HepG2 (cell line): ENCODE results near the gene SCT. TPM values are rescaled to one million over a fixed set of nuclear protein-coding genes. Genes with fewer than 3 reads are reported as not detected.

Experiments
- AGO2 ChIP-seq: fragments of 200-400 bp; formaldehyde crosslinking; optimal IDR thresholded peaks from 2 replicates; pipeline ENCODE3; 2017; ENCODE audit warnings: mild to moderate bottlenecking, low read depth, low read length, moderate library complexity
- EHMT2 ChIP-seq: fragments of 200-600 bp; sonication (generic); IDR thresholded peaks from 2 replicates; pipeline ENCODE4 v1.7.0; 2017; ENCODE audit warnings: antibody characterized with exemption, low read depth, low read length, borderline replicate concordance
- GPN1 ChIP-seq: sonication (generic); formaldehyde crosslinking; IDR thresholded peaks from 2 replicates; pipeline ENCODE4 v1.5.1; 2020; ENCODE audit warnings: missing genetic modification reagents, borderline replicate concordance
- HNRNPLL ChIP-seq: fragments of 200-400 bp; formaldehyde crosslinking; IDR thresholded peaks from 2 replicates; pipeline ENCODE4 v1.6.1; 2017; ENCODE audit warnings: mild to moderate bottlenecking, low read depth, low read length; ENCODE audit not compliant: poor library complexity, severe bottlenecking
- MAX ChIP-seq: IDR thresholded peaks from 2 replicates; pipeline ENCODE4 v1.6.1; 2012; ENCODE audit warnings: inconsistent platforms
- NCOA2 ChIP-seq: sonication (generic); formaldehyde crosslinking; IDR thresholded peaks from 2 replicates; pipeline ENCODE4 v1.8.0; 2022; ENCODE audit warnings: inconsistent platforms
- NFKBIZ ChIP-seq: IDR thresholded peaks from 2 replicates; pipeline ENCODE4 v1.6.1; 2018; ENCODE audit warnings: missing genetic modification reagents, missing compliant biosample characterization
- PPARG ChIP-seq: conservative IDR thresholded peaks from 2 replicates; pipeline ENCODE4 v1.6.1; 2016; ENCODE audit warnings: missing biosample characterization, missing genetic modification reagents
- PREB ChIP-seq: sonication (generic); formaldehyde crosslinking; IDR thresholded peaks from 2 replicates; pipeline ENCODE4 v1.4.0; 2020; ENCODE audit warnings: missing genetic modification reagents
- TBP ChIP-seq: sonication (generic); formaldehyde crosslinking; IDR thresholded peaks from 2 replicates; pipeline ENCODE4 v1.5.0; 2020; ENCODE audit warnings: missing genetic modification reagents
- ZNF547 ChIP-seq: sonication (generic); formaldehyde crosslinking; IDR thresholded peaks from 2 replicates; pipeline ENCODE4 v1.5.1; 2020; ENCODE audit warnings: mild to moderate bottlenecking, missing genetic modification reagents
- ZNF549 ChIP-seq: sonication (generic); formaldehyde crosslinking; IDR thresholded peaks from 2 replicates; pipeline ENCODE4 v1.5.0; 2020; ENCODE audit warnings: missing genetic modification reagents
- ZNF614 ChIP-seq: IDR thresholded peaks from 2 replicates; pipeline ENCODE4 v1.6.1; 2018; ENCODE audit warnings: missing biosample characterization, missing genetic modification reagents, inconsistent platforms, borderline replicate concordance
- ZNF800 ChIP-seq: sonication (generic); formaldehyde crosslinking; IDR thresholded peaks from 2 replicates; pipeline ENCODE4 v1.4.0; 2020; ENCODE audit warnings: missing genetic modification reagents
- polyA plus RNA-seq, 8 experiments: library from polyadenylated mRNA; depleted of rRNA in 3 of 8; stranded (reverse) in 7 of 8; unstranded in 1 of 8; fragments of >200 nt; fragmentation: Illumina TruSeq in 4 of 8; extraction: Trizol in 4 of 8; gene quantifications; 2 replicates each; pipeline versions ENCODE4 v1.2.1 to v1.2.3, GENCODE V29; 2011 to 2016; ENCODE audit warnings: low read depth in 4 of 8, missing spikeins in 1 of 8, mixed read lengths in 1 of 8; ENCODE audit not compliant: insufficient read depth in 1 of 8
- total RNA-seq, 5 experiments: library from RNA; depleted of rRNA; stranded (reverse); fragments of >200 nt; fragmentation: Illumina TruSeq; extraction: Trizol; gene quantifications; 2 replicates each; pipeline ENCODE4 v1.2.3, GENCODE V29; 2016; ENCODE audit warnings: low read depth in 1 of 5
- TF ChIP-seq, protein P1 (sequence below): sonication (generic); formaldehyde crosslinking; IDR thresholded peaks from 2 replicates; pipeline ENCODE4 v1.4.0; 2020; ENCODE audit warnings: missing genetic modification reagents, mild to moderate bottlenecking, borderline replicate concordance
- TF ChIP-seq, protein P2 (sequence below): sonication (generic); formaldehyde crosslinking; IDR thresholded peaks from 2 replicates; pipeline ENCODE4 v1.4.0; 2020; ENCODE audit warnings: missing genetic modification reagents
- TF ChIP-seq, protein P3 (sequence below): sonication (generic); formaldehyde crosslinking; IDR thresholded peaks from 2 replicates; pipeline ENCODE4 v1.8.1; 2023; ENCODE audit warnings: mild to moderate bottlenecking, inconsistent platforms, moderate library complexity, missing genetic modification reagents, borderline replicate concordance

SCT gene
- total and polyA plus RNA-seq, 2 of the 13 experiments (the other 11 are each of a cell fraction or from before 2014, with no cell fraction given): not detected

- TF ChIP-seq ZNF800 (CRISPR knock-in tag): no peak
- TF ChIP-seq NCOA2 (CRISPR knock-in tag): no peak
- TF ChIP-seq, protein P1, sequence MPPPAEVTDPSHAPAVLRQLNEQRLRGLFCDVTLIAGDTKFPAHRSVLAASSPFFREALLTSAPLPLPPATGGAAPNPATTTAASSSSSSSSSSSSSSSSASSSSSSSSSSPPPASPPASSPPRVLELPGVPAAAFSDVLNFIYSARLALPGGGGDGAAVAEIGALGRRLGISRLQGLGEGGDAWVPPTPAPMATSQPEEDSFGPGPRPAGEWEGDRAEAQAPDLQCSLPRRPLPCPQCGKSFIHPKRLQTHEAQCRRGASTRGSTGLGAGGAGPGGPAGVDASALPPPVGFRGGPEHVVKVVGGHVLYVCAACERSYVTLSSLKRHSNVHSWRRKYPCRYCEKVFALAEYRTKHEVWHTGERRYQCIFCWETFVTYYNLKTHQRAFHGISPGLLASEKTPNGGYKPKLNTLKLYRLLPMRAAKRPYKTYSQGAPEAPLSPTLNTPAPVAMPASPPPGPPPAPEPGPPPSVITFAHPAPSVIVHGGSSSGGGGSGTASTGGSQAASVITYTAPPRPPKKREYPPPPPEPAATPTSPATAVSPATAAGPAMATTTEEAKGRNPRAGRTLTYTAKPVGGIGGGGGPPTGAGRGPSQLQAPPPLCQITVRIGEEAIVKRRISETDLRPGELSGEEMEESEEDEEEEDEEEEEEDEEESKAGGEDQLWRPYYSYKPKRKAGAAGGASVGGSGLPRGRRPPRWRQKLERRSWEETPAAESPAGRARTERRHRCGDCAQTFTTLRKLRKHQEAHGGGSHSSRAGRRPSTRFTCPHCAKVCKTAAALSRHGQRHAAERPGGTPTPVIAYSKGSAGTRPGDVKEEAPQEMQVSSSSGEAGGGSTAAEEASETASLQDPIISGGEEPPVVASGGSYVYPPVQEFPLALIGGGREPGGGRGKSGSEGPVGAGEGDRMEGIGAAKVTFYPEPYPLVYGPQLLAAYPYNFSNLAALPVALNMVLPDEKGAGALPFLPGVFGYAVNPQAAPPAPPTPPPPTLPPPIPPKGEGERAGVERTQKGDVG (CRISPR knock-in tag): no peak
- TF ChIP-seq AGO2: peak; percentile 64
- no peak for TF ChIP-seq GPN1 (CRISPR knock-in tag)
- TF ChIP-seq PREB (CRISPR knock-in tag): no peak
- peak; percentile 1 for TF ChIP-seq HNRNPLL
- TF ChIP-seq, protein P2, sequence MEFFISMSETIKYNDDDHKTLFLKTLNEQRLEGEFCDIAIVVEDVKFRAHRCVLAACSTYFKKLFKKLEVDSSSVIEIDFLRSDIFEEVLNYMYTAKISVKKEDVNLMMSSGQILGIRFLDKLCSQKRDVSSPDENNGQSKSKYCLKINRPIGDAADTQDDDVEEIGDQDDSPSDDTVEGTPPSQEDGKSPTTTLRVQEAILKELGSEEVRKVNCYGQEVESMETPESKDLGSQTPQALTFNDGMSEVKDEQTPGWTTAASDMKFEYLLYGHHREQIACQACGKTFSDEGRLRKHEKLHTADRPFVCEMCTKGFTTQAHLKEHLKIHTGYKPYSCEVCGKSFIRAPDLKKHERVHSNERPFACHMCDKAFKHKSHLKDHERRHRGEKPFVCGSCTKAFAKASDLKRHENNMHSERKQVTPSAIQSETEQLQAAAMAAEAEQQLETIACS (CRISPR knock-in tag): no peak
- TF ChIP-seq EHMT2: no peak
- no peak for TF ChIP-seq TBP (CRISPR knock-in tag)
- TF ChIP-seq MAX: peak; percentile 40; the same call in 1 of the 2 replicates
- no peak for TF ChIP-seq ZNF547 (CRISPR knock-in tag)
- TF ChIP-seq ZNF614 (CRISPR knock-in tag): no peak
- no peak for TF ChIP-seq NFKBIZ (CRISPR knock-in tag)
- TF ChIP-seq, protein P3, sequence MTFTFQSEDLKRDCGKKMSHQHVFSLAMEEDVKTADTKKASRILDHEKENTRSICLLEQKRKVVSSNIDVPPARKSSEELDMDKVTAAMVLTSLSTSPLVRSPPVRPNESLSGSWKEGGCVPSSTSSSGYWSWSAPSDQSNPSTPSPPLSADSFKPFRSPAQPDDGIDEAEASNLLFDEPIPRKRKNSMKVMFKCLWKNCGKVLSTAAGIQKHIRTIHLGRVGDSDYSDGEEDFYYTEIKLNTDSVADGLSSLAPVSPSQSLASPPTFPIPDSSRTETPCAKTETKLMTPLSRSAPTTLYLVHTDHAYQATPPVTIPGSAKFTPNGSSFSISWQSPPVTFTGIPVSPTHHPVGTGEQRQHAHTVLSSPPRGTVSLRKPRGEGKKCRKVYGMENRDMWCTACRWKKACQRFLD (CRISPR knock-in tag): no peak
- TF ChIP-seq PPARG (CRISPR knock-in tag): no peak
- TF ChIP-seq ZNF549: no peak
Measured at GRCh38 chr11:586376-587316, 40.3 kb downstream of the SCT start (continued).
